Measurements from ENCODE around the gene DOCK6. TPM values are rescaled to one million over a fixed set of nuclear protein-coding genes. Genes with fewer than 3 reads are reported as not detected.

DOCK6 gene
- total and polyA plus RNA-seq, 2 of the 13 experiments (the other 11 are each of a cell fraction or from before 2014, with no cell fraction given) = 5.4 to 38.1 TPM

DNA sequence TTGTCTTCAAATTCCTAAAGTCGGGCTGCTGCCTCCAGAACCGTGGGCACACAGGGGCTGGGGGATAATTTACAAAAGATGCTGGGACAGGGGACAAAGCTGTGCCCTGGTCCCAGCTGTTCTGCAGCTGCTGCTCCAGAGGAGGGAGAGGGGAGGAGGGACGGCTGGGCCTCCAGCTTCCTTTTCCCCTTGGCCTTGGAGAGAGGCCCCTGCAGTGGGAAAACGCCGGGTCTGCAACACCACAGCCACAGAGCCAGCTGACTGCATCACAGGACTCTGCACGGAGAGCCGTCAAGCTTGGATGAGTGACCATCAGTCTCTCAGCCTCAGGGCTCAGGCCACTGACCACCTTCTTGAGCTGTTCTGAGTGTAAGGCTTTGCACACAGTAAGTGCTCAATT lies 6.1 kb downstream of the DOCK6 start (continued):
- TF ChIP-seq, protein P1, sequence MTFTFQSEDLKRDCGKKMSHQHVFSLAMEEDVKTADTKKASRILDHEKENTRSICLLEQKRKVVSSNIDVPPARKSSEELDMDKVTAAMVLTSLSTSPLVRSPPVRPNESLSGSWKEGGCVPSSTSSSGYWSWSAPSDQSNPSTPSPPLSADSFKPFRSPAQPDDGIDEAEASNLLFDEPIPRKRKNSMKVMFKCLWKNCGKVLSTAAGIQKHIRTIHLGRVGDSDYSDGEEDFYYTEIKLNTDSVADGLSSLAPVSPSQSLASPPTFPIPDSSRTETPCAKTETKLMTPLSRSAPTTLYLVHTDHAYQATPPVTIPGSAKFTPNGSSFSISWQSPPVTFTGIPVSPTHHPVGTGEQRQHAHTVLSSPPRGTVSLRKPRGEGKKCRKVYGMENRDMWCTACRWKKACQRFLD (CRISPR knock-in tag; IDR thresholded peaks at IDR 0.05; ENCODE audit: borderline replicate concordance) = no peak
- no peak for TF ChIP-seq RELA (CRISPR knock-in tag; IDR thresholded peaks at IDR 0.05)
- TF ChIP-seq BRCA1 (CRISPR knock-in tag; IDR thresholded peaks at IDR 0.05) = no peak
- TF ChIP-seq MXD1 (CRISPR knock-in tag; IDR thresholded peaks at IDR 0.05) = no peak
- no peak for TF ChIP-seq NR2F2 (IDR thresholded peaks at IDR 0.05; ENCODE audit: borderline replicate concordance, low read depth)
- TF ChIP-seq YY1 (IDR thresholded peaks at IDR 0.05; ENCODE audit: insufficient read depth, insufficient replicate concordance, low read depth, low read length) = no peak
- no peak for TF ChIP-seq ZKSCAN1 (IDR thresholded peaks at IDR 0.05; ENCODE audit: low read length)
- no peak for TF ChIP-seq MBNL3 (CRISPR knock-in tag; conservative IDR thresholded peaks at IDR 0.05)
- no peak for TF ChIP-seq POGK (CRISPR knock-in tag; conservative IDR thresholded peaks at IDR 0.05)
- TF ChIP-seq, protein P2, sequence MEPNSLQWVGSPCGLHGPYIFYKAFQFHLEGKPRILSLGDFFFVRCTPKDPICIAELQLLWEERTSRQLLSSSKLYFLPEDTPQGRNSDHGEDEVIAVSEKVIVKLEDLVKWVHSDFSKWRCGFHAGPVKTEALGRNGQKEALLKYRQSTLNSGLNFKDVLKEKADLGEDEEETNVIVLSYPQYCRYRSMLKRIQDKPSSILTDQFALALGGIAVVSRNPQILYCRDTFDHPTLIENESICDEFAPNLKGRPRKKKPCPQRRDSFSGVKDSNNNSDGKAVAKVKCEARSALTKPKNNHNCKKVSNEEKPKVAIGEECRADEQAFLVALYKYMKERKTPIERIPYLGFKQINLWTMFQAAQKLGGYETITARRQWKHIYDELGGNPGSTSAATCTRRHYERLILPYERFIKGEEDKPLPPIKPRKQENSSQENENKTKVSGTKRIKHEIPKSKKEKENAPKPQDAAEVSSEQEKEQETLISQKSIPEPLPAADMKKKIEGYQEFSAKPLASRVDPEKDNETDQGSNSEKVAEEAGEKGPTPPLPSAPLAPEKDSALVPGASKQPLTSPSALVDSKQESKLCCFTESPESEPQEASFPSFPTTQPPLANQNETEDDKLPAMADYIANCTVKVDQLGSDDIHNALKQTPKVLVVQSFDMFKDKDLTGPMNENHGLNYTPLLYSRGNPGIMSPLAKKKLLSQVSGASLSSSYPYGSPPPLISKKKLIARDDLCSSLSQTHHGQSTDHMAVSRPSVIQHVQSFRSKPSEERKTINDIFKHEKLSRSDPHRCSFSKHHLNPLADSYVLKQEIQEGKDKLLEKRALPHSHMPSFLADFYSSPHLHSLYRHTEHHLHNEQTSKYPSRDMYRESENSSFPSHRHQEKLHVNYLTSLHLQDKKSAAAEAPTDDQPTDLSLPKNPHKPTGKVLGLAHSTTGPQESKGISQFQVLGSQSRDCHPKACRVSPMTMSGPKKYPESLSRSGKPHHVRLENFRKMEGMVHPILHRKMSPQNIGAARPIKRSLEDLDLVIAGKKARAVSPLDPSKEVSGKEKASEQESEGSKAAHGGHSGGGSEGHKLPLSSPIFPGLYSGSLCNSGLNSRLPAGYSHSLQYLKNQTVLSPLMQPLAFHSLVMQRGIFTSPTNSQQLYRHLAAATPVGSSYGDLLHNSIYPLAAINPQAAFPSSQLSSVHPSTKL (CRISPR knock-in tag; IDR thresholded peaks at IDR 0.05) = no peak
- TF ChIP-seq, protein P3, sequence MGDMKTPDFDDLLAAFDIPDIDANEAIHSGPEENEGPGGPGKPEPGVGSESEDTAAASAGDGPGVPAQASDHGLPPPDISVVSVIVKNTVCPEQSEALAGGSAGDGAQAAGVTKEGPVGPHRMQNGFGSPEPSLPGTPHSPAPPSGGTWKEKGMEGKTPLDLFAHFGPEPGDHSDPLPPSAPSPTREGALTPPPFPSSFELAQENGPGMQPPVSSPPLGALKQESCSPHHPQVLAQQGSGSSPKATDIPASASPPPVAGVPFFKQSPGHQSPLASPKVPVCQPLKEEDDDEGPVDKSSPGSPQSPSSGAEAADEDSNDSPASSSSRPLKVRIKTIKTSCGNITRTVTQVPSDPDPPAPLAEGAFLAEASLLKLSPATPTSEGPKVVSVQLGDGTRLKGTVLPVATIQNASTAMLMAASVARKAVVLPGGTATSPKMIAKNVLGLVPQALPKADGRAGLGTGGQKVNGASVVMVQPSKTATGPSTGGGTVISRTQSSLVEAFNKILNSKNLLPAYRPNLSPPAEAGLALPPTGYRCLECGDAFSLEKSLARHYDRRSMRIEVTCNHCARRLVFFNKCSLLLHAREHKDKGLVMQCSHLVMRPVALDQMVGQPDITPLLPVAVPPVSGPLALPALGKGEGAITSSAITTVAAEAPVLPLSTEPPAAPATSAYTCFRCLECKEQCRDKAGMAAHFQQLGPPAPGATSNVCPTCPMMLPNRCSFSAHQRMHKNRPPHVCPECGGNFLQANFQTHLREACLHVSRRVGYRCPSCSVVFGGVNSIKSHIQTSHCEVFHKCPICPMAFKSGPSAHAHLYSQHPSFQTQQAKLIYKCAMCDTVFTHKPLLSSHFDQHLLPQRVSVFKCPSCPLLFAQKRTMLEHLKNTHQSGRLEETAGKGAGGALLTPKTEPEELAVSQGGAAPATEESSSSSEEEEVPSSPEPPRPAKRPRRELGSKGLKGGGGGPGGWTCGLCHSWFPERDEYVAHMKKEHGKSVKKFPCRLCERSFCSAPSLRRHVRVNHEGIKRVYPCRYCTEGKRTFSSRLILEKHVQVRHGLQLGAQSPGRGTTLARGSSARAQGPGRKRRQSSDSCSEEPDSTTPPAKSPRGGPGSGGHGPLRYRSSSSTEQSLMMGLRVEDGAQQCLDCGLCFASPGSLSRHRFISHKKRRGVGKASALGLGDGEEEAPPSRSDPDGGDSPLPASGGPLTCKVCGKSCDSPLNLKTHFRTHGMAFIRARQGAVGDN (CRISPR knock-in tag; IDR thresholded peaks at IDR 0.05) = peak; percentile 34; the same call in 1 of the 2 replicates
- no peak for TF ChIP-seq ZNF143 (CRISPR knock-in tag; IDR thresholded peaks at IDR 0.05)
- TF ChIP-seq EHMT2 (IDR thresholded peaks at IDR 0.05; ENCODE audit: borderline replicate concordance, low read depth, low read length) = no peak
- TF ChIP-seq ZNF761 (CRISPR knock-in tag; conservative IDR thresholded peaks at IDR 0.05) = no peak
- TF ChIP-seq KLF6 (CRISPR knock-in tag; IDR thresholded peaks at IDR 0.05) = no peak
- TF ChIP-seq ARHGAP35 (CRISPR knock-in tag; IDR thresholded peaks at IDR 0.05; ENCODE audit: borderline replicate concordance) = no peak

Data from HepG2 (cell line).